ENCODE measurements around the gene SLC6A6. TPM values are rescaled to one million over a fixed set of nuclear protein-coding genes. Genes with fewer than 3 reads are reported as not detected.

Gene SLC6A6
- total RNA-seq, 1 donor from 2014 or later, result 32.9 TPM

- Mint-ChIP-seq H3K27ac (peak overlapping the region; percentile 62), H3K4me3 (no peak overlapping the region), H3K9me3 (no peaks in the 10 kb centered on the region), H3K27me3 (ENCODE audit: insufficient read depth, low read depth) (peaks cover 14% of the 10 kb centered on the region), H3K4me1 (peaks cover 29% of the 10 kb centered on the region), H3K36me3 (no peaks in the 10 kb centered on the region)
- Histone ChIP-seq H3K9me3 (ENCODE audit: low read depth) (no peaks in the 10 kb centered on the region), H3K27me3 (no peaks in the 10 kb centered on the region), H3K4me3 (no peak overlapping the region), H4K20me1 (ENCODE audit: low read depth) (no peaks in the 10 kb centered on the region), H3K27ac (no peak overlapping the region), H3K79me2 (ENCODE audit: low read depth) (no peaks in the 10 kb centered on the region), H3K4me1 (no peaks in the 10 kb centered on the region), H3K4me2 (no peak overlapping the region), H3K9ac (no peak overlapping the region), H3F3A (ENCODE audit: low read depth) (no peaks in the 10 kb centered on the region), H2AFZ (replicated peaks) (peak overlapping the region; percentile 71), H3K36me3 (no peaks in the 10 kb centered on the region)
- no peak for DNase-seq (ENCODE audit: low spot score)
- TF ChIP-seq EZH2phosphoT487 (IDR thresholded peaks at IDR 0.05) (no peak), EZH2 (IDR thresholded peaks at IDR 0.05) (no peak)
- TF ChIP-seq, protein P1, sequence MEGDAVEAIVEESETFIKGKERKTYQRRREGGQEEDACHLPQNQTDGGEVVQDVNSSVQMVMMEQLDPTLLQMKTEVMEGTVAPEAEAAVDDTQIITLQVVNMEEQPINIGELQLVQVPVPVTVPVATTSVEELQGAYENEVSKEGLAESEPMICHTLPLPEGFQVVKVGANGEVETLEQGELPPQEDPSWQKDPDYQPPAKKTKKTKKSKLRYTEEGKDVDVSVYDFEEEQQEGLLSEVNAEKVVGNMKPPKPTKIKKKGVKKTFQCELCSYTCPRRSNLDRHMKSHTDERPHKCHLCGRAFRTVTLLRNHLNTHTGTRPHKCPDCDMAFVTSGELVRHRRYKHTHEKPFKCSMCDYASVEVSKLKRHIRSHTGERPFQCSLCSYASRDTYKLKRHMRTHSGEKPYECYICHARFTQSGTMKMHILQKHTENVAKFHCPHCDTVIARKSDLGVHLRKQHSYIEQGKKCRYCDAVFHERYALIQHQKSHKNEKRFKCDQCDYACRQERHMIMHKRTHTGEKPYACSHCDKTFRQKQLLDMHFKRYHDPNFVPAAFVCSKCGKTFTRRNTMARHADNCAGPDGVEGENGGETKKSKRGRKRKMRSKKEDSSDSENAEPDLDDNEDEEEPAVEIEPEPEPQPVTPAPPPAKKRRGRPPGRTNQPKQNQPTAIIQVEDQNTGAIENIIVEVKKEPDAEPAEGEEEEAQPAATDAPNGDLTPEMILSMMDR (IDR thresholded peaks at IDR 0.05), result no peak
Measured at GRCh38 chr3:14393440-14394106, 8.8 kb upstream of the SLC6A6 start.

- Mint-ChIP-seq H3K27ac (peak overlapping the region; percentile 74), H3K4me1 (peaks cover 37% of the 10 kb centered on the region), H3K9me3 (no peaks in the 10 kb centered on the region), H3K36me3 (no peaks in the 10 kb centered on the region), H3K27me3 (ENCODE audit: insufficient read depth, low read depth) (peaks cover 15% of the 10 kb centered on the region), H3K4me3 (no peak overlapping the region)
- TF ChIP-seq EZH2phosphoT487 (IDR thresholded peaks at IDR 0.05), result no peak
- TF ChIP-seq EZH2 (IDR thresholded peaks at IDR 0.05), result no peak
- TF ChIP-seq, protein P1 (IDR thresholded peaks at IDR 0.05), result no peak
- Histone ChIP-seq H3K9ac (no peak overlapping the region), H4K20me1 (ENCODE audit: low read depth) (no peaks in the 10 kb centered on the region), H2AFZ (replicated peaks) (no peak overlapping the region), H3F3A (ENCODE audit: low read depth) (peaks cover 2% of the 10 kb centered on the region), H3K36me3 (no peaks in the 10 kb centered on the region), H3K4me3 (no peak overlapping the region), H3K27me3 (peaks cover 7% of the 10 kb centered on the region), H3K9me3 (ENCODE audit: low read depth) (no peaks in the 10 kb centered on the region), H3K27ac (no peak overlapping the region), H3K79me2 (ENCODE audit: low read depth) (no peaks in the 10 kb centered on the region), H3K4me1 (no peaks in the 10 kb centered on the region), H3K4me2 (no peak overlapping the region)
- DNase-seq (ENCODE audit: low spot score), result no peak
Measured at GRCh38 chr3:14396031-14396692, 6.2 kb upstream of the SLC6A6 start.

DNA sequence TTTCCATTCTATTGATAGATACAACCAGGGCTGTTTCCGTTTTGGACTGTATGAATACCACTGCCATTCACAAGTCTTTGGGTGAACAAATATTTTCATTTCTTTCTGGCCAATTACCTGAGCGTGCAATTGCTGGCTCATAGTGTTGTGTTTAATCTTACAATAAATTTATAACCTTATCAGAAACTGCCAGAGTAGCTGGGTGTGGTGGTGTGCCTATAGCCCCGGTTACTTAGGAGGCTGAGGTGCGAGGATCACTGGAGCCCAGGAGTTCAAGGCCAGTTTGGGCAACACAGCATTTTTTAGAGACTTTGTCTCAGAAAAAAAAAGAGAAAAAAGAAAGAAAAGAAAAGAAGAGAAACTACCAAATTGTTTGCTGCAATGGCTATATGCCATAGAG is 5.4 kb upstream of the SLC6A6 start:
- Histone ChIP-seq H3F3A (ENCODE audit: low read depth) (peaks cover 11% of the 10 kb centered on the region), H3K9me3 (ENCODE audit: low read depth) (no peaks in the 10 kb centered on the region)
- H3K4me3 Mint-ChIP-seq, result no peak overlapping the region

More for the DNA sequence above, 5.4 kb upstream of the SLC6A6 start:
- H3K4me3 ChIP-seq, result no peak overlapping the region
- no peak overlapping the region for H3K27ac ChIP-seq
- H3K9me3 Mint-ChIP-seq, result no peaks in the 10 kb centered on the region
- peaks cover 37% of the 10 kb centered on the region for H3K4me1 Mint-ChIP-seq
- H3K36me3 Mint-ChIP-seq, result no peaks in the 10 kb centered on the region
- peak overlapping the region; percentile 57 for H3K27ac Mint-ChIP-seq
- H2AFZ ChIP-seq (replicated peaks), result no peak overlapping the region
- H3K27me3 Mint-ChIP-seq (ENCODE audit: insufficient read depth, low read depth), result peaks cover 21% of the 10 kb centered on the region
- no peaks in the 10 kb centered on the region for H3K36me3 ChIP-seq
- TF ChIP-seq, protein P1 (IDR thresholded peaks at IDR 0.05), result no peak
- no peak for TF ChIP-seq EZH2 (IDR thresholded peaks at IDR 0.05)
- TF ChIP-seq EZH2phosphoT487 (IDR thresholded peaks at IDR 0.05), result no peak
- no peak overlapping the region for H3K4me2 ChIP-seq
- H3K4me1 ChIP-seq, result peaks cover 5% of the 10 kb centered on the region
- DNase-seq (ENCODE audit: low spot score), result no peak
- peaks cover 16% of the 10 kb centered on the region for H3K27me3 ChIP-seq
- no peaks in the 10 kb centered on the region for H3K79me2 ChIP-seq (ENCODE audit: low read depth)
- H4K20me1 ChIP-seq (ENCODE audit: low read depth), result no peaks in the 10 kb centered on the region
- no peak overlapping the region for H3K9ac ChIP-seq

All from neural progenitor cell (in vitro differentiated cells).